Endometrial microvascular endothelial cells (primary cell): Measurements from ENCODE around the gene OTOR. TPM values are rescaled to one million over a fixed set of nuclear protein-coding genes. Genes with fewer than 3 reads are reported as not detected.

Source experiments
- in situ Hi-C: cut with HindIII; loops from 2 replicates; pipeline ENCODE4 v1.10.0; 2017; ENCODE audit warnings: low sequenced_read_pairs, low pct_unique_long_range_greater_than_20kb; ENCODE audit errors: inconsistent ontology term
- total RNA-seq: library from RNA; depleted of rRNA; stranded (reverse); fragments of >200 nt; gene quantifications from one replicate; pipeline ENCODE4 v1.2.3, GENCODE V29; 2015; ENCODE audit errors: inconsistent ontology term

Gene OTOR
- total RNA-seq: not detected

- in situ Hi-C loops: no loop called here
Measured at GRCh38 chr20:16748308-16748900, at the start of gene OTOR. Gene OTOR (plus strand): TSS chr20:16748358. CDS start chr20:16748402, 44 bp downstream.

DNA sequence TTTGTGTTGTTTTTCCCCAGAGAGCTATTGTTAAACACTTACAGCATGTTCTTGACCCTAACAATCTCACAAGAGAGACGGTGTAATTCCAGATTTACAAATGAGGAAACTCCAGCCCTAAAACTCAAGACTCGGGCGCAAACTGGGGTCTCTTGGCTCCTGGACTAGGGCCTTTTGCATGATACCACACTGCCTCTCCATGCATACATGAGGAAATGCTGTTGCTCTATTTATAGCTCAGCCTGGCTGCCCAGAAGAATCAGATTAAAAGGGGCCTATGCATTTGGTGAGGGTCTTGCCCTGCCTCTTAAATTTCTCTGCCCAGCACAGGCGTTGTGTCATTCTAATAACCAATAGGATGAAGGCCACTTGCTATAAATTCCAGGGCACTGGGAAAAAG lies 48.9 kb upstream of the OTOR start:
- in situ Hi-C loops: no loop called here

DNA sequence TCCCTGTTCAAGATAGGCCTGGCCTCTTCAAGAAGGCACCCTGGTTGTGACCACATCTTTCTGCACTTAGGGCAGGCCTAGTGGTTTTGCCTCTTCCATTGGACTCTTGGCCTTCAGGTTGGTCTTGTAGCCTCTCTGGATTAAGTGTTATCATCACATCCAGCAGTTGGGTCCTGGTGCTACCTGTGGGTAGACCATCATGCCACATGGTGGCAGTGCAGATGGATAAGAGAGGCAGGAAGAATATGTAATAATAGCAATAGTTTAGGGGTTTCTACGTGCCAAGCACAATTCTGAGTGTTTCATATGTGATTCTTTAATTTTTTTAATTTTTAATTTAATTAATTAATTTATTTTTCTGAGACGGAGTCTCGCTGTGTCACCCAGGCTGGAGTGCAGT lies 46.9 kb upstream of the OTOR start:
- in situ Hi-C loops: no loop called here

- in situ Hi-C loops: no loop called here
Measured at GRCh38 chr20:16703570-16703969, 44.6 kb upstream of the OTOR start.

GRCh38 chr20:16707674-16708073 lies 40.5 kb upstream of the OTOR start:
- in situ Hi-C loops: no loop called here

- in situ Hi-C loops: no loop called here
Measured at GRCh38 chr20:16708602-16709001, 39.6 kb upstream of the OTOR start.

- in situ Hi-C loops: no loop called here
Measured at GRCh38 chr20:16709017-16709416, 39.1 kb upstream of the OTOR start.

GRCh38 chr20:16710781-16711180 lies 37.4 kb upstream of the OTOR start:
- in situ Hi-C loops: no loop called here

DNA sequence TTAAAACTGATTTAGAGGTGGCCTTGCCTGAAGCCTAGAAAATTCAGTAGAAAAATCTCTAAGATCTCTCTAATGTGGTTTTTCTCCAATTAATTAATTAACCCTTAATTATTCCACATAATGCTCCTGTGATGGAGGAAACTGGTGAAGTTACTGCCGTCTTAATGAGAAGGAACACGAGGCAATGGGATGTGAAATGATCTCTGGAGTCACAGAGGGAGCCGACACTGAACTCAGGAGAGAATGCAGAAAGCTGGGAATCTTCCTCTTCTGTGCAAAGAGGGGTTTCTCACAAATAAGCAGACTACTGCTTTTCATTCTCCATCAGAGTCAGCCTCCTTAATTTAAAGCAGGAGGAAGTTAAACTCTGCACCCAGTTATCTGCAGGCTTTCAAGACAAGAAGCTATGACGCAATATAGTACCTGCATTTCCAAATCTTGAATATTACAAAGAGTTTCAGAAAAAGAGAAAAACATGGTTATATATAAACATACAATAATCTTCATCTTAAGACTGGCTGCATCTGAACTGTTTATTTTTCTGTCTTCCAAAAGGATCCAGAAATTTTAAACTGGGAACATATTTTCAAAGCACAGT lies 36.4 kb upstream of the OTOR start:
- in situ Hi-C loops: no loop called here

GRCh38 chr20:16712511-16712947 lies 35.6 kb upstream of the OTOR start:
- in situ Hi-C loops: no loop called here

DNA sequence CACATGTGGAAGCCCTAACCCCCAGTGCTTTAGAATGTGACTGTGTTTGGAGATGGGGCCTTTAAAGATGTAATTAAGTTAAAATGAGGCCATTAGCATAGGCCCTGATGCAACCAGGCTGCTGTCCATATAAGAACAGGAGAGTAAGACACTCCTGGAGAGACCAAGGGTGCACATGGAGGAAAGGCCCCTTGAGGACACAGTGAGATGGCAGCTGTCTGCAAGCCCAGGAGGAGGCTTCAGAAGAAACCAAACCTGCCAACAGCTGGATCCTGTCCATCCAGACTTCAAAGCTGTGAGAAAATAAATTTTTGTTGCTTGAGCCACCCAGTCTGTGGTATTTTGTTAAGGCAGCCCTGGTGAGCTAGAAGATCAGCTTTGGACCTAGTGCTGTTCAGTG lies 35.1 kb upstream of the OTOR start:
- in situ Hi-C loops: no loop called here

DNA sequence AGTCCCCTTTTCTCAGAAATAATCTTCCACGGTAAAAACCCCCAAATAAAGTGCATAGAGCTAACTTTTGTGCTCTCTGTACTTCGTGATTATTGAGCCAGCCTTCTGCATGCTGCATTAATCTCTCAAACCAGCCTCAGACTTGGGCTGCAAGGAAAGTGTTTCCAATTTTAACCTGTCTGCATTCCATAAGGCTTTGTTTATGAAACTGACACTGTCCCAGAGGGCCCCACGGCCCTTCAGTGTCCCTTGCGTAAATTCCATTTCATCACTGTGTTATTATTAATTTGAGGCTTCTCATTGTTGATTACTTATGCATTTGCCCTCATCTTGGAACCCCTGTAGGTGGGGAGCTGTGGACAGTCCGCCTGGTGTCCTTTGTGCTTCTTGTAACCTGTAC lies 33.9 kb upstream of the OTOR start:
- in situ Hi-C loops: no loop called here

GRCh38 chr20:16714751-16715150 lies 33.4 kb upstream of the OTOR start:
- in situ Hi-C loops: no loop called here

- in situ Hi-C loops: no loop called here
Measured at GRCh38 chr20:16719421-16719820, 28.7 kb upstream of the OTOR start.

DNA sequence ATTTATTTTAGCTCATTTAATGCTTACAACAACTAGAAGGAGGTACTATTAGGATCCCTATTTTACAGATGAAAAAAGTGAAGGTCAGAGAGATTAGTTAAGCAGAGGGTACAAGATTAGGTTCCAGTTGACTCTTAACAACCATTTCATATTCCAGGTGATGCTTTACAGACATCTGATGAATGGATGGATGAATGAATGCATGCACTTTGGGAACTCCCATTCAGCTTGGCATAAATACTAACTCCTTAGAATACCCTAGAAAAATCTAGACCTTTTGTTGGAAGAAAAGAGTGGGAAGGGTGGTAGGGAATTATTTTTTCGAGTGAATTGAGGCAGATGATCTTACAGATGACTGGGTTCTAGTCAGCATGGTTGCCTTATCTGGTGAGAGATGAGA lies 19.1 kb upstream of the OTOR start:
- in situ Hi-C loops: no loop called here

DNA sequence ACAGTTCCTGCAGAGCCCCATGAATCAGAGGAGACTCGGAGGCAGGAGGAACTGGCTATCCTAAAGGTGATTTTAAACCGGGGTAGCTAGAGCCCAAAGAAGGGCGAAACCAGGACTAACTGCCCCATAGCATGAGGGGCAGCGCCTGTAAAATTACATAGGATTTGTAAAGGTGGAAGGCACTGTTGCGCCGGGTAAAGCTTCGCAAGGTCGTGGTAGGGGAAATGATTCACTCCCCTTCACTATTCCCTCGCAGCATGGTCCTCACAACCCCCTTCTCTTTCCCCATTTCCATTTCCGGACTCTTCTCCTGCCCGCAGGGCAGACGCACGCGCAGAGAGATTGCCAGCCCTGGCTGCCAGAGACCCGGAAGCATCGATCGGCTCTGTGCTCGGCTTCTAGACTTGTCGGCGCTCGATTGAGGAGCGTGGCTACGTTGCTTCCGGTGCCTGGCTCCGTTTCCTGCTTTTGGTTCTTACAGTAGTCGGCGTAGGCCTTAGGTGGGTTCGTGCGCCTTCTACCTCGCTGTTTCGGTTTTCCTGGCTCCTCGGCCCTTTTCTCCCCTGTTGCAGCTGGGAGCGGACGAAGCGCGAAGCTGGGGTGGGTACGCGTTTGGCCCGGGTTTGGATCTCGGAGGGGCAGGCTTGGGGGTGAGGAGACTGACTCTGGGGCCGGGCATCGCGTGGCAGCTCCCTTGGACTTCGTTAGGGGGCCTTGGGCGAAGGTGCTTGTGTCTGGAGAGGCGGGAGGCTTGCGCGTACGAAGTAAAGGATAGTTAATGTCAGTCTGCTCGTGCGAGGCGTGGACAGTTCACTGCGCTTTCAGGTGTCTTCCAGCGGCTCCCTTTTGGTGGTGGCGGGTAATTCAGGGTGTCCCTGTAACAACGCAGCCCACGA lies 18.3 kb upstream of the OTOR start, which contains the start of gene SNRPB2:
TSS of gene SNRPB2 (plus strand) at position 462 of the 896 bp plus-strand sequence. CDS start 1,677 bp downstream, outside the sequence.
- in situ Hi-C loops: no loop called here

DNA sequence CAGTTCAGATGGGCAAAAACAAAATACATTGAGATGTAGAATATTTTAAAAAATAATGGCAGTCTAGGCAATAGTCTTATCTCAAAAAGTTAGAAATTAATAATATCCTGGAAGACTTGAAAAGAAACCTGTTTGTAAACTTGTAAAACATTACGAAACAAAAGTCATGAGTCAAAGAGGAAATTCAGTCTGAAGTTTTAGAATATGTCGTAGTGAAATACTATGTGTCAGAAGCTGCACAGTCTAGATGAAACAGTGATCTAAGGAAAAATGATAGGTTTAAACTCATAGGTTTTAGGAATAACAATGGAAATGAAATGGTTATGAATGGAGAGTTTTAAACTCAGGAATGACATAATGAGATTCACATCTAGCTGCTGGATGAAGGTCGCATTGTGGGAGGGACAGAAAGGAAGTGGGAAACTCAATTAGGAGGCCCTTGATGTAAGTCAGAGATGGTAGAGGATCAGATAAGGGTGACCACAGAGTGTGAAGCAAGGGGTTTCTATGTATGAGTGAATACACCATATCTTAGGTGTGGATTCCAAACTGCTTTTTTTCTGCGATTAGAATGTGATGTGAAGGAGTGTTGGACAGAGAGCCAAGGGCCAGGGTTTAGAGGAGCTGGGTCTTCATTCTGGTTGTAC lies 15.5 kb upstream of the OTOR start:
- in situ Hi-C loops: no loop called here

DNA sequence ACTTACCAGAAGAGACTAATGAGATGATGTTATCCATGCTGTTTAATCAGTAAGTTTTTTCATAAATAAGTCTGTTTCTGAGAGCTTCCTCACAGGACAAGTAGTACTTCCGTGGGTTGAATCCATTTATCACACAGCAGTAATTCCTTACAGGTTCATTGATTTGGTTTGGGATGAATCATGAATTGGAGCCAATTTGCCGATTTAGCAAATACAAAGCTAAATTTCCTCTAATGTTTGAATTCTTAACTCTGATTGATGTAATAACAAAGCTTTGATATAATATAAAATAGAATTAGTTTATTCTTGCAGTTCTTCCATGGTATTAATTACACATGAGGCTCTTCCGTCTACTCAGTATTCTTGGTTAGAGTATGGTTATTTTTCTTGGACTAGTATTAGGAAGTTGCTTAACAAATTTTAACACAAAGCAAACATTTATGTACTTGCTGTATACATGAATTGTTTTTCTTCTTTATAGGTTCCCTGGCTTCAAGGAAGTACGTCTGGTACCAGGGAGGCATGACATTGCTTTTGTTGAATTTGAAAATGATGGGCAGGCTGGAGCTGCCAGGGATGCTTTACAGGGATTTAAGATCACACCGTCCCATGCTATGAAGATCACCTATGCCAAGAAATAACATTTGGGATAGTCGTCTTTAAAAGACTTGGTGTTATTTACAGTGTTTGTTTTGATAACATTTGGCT lies 7.6 kb upstream of the OTOR start:
- in situ Hi-C loops: no loop called here
